Effector memory CD4-positive, alpha-beta T cell (primary cell): ENCODE measurements around the gene KCNE1.

Source experiments
- DNase-seq, 3 donors: peaks; one replicate each; pipeline ENCODE4 v3.0.0-alpha.2; 2020
- H3K27ac ChIP-seq: 2 replicates; pipeline ENCODE4 v1.7.0; 2013; ENCODE audit warnings: mild to moderate bottlenecking, low read length, moderate library complexity; ENCODE audit not compliant: insufficient read depth, poor library complexity, severe bottlenecking
- H3K27me3 ChIP-seq: replicated peaks from 2 replicates; pipeline ENCODE4 v1.7.0; 2013; ENCODE audit warnings: mild to moderate bottlenecking, low read length; ENCODE audit not compliant: insufficient read depth, control insufficient read depth, poor library complexity, severe bottlenecking
- H3K36me3 ChIP-seq: 2 replicates; pipeline ENCODE4 v1.7.0; 2013; ENCODE audit warnings: mild to moderate bottlenecking, low read length, moderate library complexity; ENCODE audit not compliant: control insufficient read depth, insufficient read depth
- H3K4me1 ChIP-seq: 2 replicates; pipeline ENCODE4 v1.7.0; 2013; ENCODE audit warnings: low read length, mild to moderate bottlenecking; ENCODE audit not compliant: control insufficient read depth, insufficient read depth, poor library complexity, severe bottlenecking
- H3K4me3 ChIP-seq: 2 replicates; pipeline ENCODE4 v1.7.0; 2013; ENCODE audit warnings: low read length, low read depth, mild to moderate bottlenecking; ENCODE audit not compliant: insufficient read depth, poor library complexity, severe bottlenecking
- H3K9me3 ChIP-seq: 2 replicates; pipeline ENCODE4 v1.7.0; 2013; ENCODE audit warnings: mild to moderate bottlenecking, low read length, moderate library complexity; ENCODE audit not compliant: control insufficient read depth

KCNE1 gene

GRCh38 chr21:34536820-34537219 lies 24.8 kb upstream of the KCNE1 start:
- Histone ChIP-seq H3K27me3 (no peaks in the 10 kb centered on the region), H3K27ac (no peak overlapping the region), H3K4me3 (no peak overlapping the region), H3K9me3 (no peaks in the 10 kb centered on the region), H3K36me3 (no peaks in the 10 kb centered on the region), H3K4me1 (no peaks in the 10 kb centered on the region)
- DNase-seq: no peak

- Histone ChIP-seq H3K36me3 (no peaks in the 10 kb centered on the region), H3K27me3 (no peaks in the 10 kb centered on the region), H3K4me1 (no peaks in the 10 kb centered on the region), H3K9me3 (no peaks in the 10 kb centered on the region), H3K27ac (no peak overlapping the region), H3K4me3 (no peak overlapping the region)
- DNase-seq: no peak
These were observed 24.3 kb upstream of the KCNE1 start for GRCh38 chr21:34536311-34536710.

- Histone ChIP-seq H3K36me3 (no peaks in the 10 kb centered on the region), H3K27me3 (no peaks in the 10 kb centered on the region), H3K4me1 (no peaks in the 10 kb centered on the region), H3K4me3 (no peak overlapping the region), H3K27ac (no peak overlapping the region), H3K9me3 (no peaks in the 10 kb centered on the region)
- DNase-seq: no peak
These were observed 23.9 kb upstream of the KCNE1 start for GRCh38 chr21:34535886-34536285.

GRCh38 chr21:34534522-34534921 lies 22.5 kb upstream of the KCNE1 start:
- no peak overlapping the region for H3K4me3 ChIP-seq
- no peak for DNase-seq
- no peaks in the 10 kb centered on the region for H3K27me3 ChIP-seq
- no peaks in the 10 kb centered on the region for H3K36me3 ChIP-seq
- no peak overlapping the region for H3K27ac ChIP-seq
- no peaks in the 10 kb centered on the region for H3K4me1 ChIP-seq
- no peaks in the 10 kb centered on the region for H3K9me3 ChIP-seq

- Histone ChIP-seq H3K27ac (no peak overlapping the region), H3K9me3 (no peaks in the 10 kb centered on the region), H3K4me3 (no peak overlapping the region), H3K36me3 (no peaks in the 10 kb centered on the region), H3K4me1 (no peaks in the 10 kb centered on the region), H3K27me3 (no peaks in the 10 kb centered on the region)
- no peak for DNase-seq
These were observed 21.9 kb upstream of the KCNE1 start for GRCh38 chr21:34533938-34534337.

- H3K27me3 ChIP-seq: no peaks in the 10 kb centered on the region
- DNase-seq: no peak
These were observed 19.4 kb upstream of the KCNE1 start for GRCh38 chr21:34531399-34531798.

GRCh38 chr21:34530261-34530660 lies 18.3 kb upstream of the KCNE1 start:
- Histone ChIP-seq H3K4me3 (no peak overlapping the region), H3K27ac (no peak overlapping the region), H3K4me1 (no peaks in the 10 kb centered on the region), H3K27me3 (no peaks in the 10 kb centered on the region), H3K9me3 (no peaks in the 10 kb centered on the region), H3K36me3 (no peaks in the 10 kb centered on the region)
- no peak for DNase-seq

More at GRCh38 chr21:34531399-34531798, 19.4 kb upstream of the KCNE1 start:
- Histone ChIP-seq H3K36me3 (no peaks in the 10 kb centered on the region), H3K9me3 (no peaks in the 10 kb centered on the region), H3K4me1 (no peaks in the 10 kb centered on the region), H3K4me3 (no peak overlapping the region), H3K27ac (no peak overlapping the region)

- DNase-seq: no peak
- H3K9me3 ChIP-seq: no peaks in the 10 kb centered on the region
- no peaks in the 10 kb centered on the region for H3K27me3 ChIP-seq
- H3K4me3 ChIP-seq: no peak overlapping the region
- no peak overlapping the region for H3K27ac ChIP-seq
- H3K36me3 ChIP-seq: no peaks in the 10 kb centered on the region
- no peaks in the 10 kb centered on the region for H3K4me1 ChIP-seq
These were observed 16.1 kb upstream of the KCNE1 start for GRCh38 chr21:34528131-34528561.

GRCh38 chr21:34526618-34527290 lies 14.7 kb upstream of the KCNE1 start:
- no peaks in the 10 kb centered on the region for H3K9me3 ChIP-seq
- H3K27me3 ChIP-seq: no peaks in the 10 kb centered on the region
- H3K4me3 ChIP-seq: peak overlapping the region; percentile 33
- H3K4me1 ChIP-seq: no peaks in the 10 kb centered on the region
- H3K27ac ChIP-seq: no peak overlapping the region
- H3K36me3 ChIP-seq: no peaks in the 10 kb centered on the region
- no peak for DNase-seq

- H3K4me3 ChIP-seq: peak overlapping the region; percentile 33
- H3K36me3 ChIP-seq: peaks cover 3% of the 10 kb centered on the region
- no peak overlapping the region for H3K27ac ChIP-seq
- no peaks in the 10 kb centered on the region for H3K27me3 ChIP-seq
- no peaks in the 10 kb centered on the region for H3K9me3 ChIP-seq
- DNase-seq: no peak
- no peaks in the 10 kb centered on the region for H3K4me1 ChIP-seq
These were observed 14.2 kb upstream of the KCNE1 start for GRCh38 chr21:34526241-34526617.
